Peyer's patch (tissue), 4 donors: Measurements from ENCODE around the gene PPP1R14C.

Experiments
- POLR2A ChIP-seq, 2 donors: fragments of 450-650 bp; IDR thresholded peaks; one replicate each; pipeline ENCODE4 v1.5.1; 2017; ENCODE audit warnings: antibody characterized with exemption in 2 of 2, mild to moderate bottlenecking in 2 of 2, moderate library complexity in 2 of 2
- TF ChIP-seq, protein P1 (sequence below), 6 experiments: fragments of 450-650 bp in 4 of 6; fragments of 200-600 bp in 2 of 6; sonication (generic) in 1 of 6; IDR thresholded peaks; one replicate each; pipeline ENCODE4 v1.5.1; 2017 to 2019; ENCODE audit warnings: antibody characterized with exemption in 6 of 6, mild to moderate bottlenecking in 3 of 6, moderate library complexity in 1 of 6

DNA sequence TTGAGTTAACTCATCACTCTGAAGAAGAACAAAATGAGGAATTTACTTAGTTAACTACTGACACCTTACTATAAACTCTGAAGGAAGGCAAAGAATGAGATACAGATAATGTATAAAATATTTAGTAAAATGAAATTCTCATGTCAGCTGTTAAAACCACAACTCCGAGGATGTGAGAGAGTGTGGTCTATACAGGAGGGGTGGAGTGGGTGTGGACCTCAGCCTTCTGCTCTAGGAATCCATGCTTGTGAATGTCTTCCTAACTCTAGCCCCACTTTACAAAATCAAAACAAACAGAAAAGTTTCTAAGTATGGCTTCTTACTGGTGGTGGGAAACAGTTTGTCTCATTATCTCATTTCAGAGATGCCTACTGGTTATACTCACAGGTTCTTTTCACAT lies 14.2 kb downstream of the PPP1R14C start:
- TF ChIP-seq, protein P1, sequence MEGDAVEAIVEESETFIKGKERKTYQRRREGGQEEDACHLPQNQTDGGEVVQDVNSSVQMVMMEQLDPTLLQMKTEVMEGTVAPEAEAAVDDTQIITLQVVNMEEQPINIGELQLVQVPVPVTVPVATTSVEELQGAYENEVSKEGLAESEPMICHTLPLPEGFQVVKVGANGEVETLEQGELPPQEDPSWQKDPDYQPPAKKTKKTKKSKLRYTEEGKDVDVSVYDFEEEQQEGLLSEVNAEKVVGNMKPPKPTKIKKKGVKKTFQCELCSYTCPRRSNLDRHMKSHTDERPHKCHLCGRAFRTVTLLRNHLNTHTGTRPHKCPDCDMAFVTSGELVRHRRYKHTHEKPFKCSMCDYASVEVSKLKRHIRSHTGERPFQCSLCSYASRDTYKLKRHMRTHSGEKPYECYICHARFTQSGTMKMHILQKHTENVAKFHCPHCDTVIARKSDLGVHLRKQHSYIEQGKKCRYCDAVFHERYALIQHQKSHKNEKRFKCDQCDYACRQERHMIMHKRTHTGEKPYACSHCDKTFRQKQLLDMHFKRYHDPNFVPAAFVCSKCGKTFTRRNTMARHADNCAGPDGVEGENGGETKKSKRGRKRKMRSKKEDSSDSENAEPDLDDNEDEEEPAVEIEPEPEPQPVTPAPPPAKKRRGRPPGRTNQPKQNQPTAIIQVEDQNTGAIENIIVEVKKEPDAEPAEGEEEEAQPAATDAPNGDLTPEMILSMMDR (IDR thresholded peaks at IDR 0.05), result no peak
- TF ChIP-seq POLR2A (IDR thresholded peaks at IDR 0.05), result no peak
